Eye (tissue), 1 donor: Measurements from ENCODE around the gene CYSRT1.
A peak's percentile ranks its signal among the peaks of the same experiment; 100 is the strongest.
"Not testable (repeated sequence)": the region's sequence is repeated elsewhere in the genome, so short reads cannot be mapped to it uniquely, and the experiment has no call there.

ENCODE experiments used
- DNase-seq: peaks from one replicate; pipeline ENCODE4 v3.0.0-alpha.2; 2015

CYSRT1 gene

GRCh38 chr9:137239541-137240200, 14.7 kb downstream of the CYSRT1 start:
- not testable (repeated sequence) for DNase-seq

DNA sequence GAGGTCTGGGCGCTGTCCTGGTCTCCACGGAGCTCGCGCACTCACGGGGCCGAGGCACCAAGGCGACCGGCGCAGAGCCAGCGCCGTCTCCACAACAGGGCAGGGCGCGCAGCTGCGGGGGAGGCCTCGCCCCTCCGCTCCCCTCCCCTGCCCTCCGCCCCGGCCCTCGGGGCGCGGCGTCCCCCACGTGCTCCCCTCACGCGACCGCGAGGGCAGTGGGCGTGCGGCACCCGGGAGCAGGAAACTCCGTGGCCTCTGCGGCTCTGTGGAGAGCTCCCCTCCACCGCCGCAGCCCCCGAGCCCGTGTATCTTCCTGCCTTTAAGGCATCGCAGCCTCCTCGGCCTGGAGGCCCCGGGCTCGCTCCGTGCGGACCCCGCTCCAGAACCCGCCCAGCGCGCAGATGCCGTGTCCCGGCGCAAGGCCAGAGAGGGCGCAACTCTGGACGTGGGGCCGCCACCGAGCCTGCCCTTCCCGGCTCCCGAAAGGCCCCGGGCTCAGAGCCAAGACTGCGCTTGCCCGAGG, 15.4 kb downstream of the CYSRT1 start:
- DNase-seq = no peak

DNA sequence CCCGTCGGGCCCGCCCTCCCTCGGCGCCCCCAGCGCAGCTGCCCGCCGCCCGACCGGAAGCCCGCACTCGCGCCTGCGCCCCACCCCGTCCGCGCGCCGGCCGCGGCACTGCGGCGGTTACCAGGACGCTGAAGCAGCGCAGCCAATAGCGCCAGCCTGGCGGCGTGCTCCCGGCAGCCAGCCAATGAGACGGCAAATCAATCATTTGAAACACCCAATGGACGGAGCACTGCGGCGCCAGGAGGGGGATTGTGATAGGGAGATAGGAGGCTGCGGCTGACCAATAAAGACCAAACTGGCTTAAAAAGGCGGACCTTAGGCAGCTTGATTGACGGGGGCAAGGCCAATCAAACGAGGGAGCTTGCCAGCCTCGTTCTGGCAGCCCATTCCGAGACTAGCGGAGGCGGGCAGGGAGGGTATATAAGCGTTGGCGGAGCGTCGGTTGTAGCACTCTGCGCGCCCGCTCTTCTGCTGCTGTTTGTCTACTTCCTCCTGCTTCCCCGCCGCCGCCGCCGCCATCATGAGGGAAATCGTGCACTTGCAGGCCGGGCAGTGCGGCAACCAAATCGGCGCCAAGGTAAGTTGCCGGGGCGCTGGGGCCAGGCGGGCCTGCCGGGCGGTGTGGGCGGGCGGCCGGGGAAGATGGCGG, 16.0 kb downstream of the CYSRT1 start, which contains the start of gene TUBB4B:
TSS of gene TUBB4B (plus strand) at position 447 of the 649 bp plus-strand sequence. CDS start at position 521, 74 bp downstream.
- peak; percentile 100 for DNase-seq

- peak; percentile 50 for DNase-seq
These were observed 16.7 kb downstream of the CYSRT1 start for GRCh38 chr9:137241490-137242268.

DNA sequence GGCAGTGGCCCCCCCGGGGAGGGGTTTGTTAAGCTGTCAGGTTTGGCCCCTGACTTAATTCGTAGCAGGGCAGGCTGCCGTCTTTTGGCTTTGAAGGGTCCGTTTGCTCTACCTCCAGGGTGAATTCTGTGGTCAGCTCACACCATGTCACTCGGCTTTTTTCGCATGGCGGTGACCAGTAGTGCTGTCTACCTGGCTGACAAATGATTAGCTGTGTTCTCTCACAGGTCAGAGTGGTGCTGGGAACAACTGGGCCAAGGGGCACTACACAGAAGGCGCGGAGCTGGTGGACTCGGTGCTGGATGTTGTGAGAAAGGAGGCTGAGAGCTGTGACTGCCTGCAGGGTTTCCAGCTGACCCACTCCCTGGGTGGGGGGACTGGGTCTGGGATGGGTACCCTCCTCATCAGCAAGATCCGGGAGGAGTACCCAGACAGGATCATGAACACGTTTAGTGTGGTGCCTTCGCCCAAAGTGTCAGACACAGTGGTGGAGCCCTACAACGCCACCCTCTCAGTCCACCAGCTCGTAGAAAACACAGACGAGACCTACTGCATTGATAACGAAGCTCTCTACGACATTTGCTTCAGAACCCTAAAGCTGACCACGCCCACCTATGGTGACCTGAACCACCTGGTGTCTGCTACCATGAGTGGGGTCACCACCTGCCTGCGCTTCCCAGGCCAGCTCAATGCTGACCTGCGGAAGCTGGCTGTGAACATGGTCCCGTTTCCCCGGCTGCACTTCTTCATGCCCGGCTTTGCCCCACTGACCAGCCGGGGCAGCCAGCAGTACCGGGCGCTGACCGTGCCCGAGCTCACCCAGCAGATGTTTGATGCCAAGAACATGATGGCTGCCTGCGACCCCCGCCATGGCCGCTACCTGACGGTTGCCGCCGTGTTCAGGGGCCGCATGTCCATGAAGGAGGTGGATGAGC, 17.6 kb downstream of the CYSRT1 start:
- DNase-seq = no peak

DNA sequence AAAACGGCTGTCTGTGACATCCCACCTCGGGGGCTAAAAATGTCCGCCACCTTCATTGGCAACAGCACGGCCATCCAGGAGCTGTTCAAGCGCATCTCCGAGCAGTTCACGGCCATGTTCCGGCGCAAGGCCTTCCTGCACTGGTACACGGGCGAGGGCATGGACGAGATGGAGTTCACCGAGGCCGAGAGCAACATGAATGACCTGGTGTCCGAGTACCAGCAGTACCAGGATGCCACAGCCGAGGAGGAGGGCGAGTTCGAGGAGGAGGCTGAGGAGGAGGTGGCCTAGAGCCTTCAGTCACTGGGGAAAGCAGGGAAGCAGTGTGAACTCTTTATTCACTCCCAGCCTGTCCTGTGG, 18.3 kb downstream of the CYSRT1 start:
- not testable (repeated sequence) for DNase-seq

- no peak for DNase-seq
These were observed 18.9 kb downstream of the CYSRT1 start for GRCh38 chr9:137243626-137244485.

DNA sequence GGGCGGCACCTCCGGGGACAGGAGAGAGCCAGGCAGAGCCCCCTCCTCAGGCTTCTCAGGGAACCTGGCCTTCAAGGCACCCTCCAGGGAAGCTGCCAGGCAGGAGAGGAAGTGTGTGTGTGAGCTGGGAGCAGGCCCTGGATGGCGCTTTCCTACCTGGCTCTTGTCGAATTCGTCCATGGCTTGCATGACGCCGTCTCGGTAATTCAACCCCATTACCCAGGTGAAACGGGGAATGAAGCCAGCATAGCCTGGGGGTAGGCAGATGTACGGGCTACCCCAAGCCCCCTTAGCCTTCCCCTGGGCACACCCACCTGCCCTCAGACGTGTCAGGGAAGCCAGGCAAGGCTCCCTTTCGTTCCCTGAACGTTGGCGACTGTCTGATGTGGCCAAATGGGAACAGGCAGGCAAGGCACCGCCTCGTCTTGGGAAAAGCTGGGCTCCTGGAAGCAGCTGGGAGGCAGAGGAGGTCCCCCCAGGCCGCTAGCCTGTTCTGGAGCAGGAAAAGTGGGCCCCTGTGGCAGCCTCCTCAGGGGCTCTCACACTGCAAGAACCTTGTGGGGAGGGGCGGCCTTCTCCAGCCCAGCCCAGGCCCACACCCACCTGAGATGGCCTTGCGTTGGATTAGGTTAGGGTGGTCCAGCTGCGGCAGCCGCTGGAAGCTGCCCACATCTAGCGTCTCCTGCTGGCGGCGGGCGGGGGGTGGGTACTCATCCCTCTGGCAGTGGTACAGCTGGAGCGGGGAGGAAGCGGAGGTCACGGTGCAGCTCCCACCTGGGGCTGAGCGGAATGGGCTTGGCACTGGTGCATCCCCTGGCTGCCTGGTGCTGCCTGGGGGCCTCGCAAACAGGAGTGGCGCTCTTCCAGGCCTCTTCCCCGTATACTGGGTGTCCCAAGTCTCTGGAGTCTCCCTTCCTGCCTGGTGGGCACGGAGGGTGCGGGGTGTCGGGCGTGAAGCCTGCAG, 19.8 kb downstream of the CYSRT1 start:
- no peak for DNase-seq

DNA sequence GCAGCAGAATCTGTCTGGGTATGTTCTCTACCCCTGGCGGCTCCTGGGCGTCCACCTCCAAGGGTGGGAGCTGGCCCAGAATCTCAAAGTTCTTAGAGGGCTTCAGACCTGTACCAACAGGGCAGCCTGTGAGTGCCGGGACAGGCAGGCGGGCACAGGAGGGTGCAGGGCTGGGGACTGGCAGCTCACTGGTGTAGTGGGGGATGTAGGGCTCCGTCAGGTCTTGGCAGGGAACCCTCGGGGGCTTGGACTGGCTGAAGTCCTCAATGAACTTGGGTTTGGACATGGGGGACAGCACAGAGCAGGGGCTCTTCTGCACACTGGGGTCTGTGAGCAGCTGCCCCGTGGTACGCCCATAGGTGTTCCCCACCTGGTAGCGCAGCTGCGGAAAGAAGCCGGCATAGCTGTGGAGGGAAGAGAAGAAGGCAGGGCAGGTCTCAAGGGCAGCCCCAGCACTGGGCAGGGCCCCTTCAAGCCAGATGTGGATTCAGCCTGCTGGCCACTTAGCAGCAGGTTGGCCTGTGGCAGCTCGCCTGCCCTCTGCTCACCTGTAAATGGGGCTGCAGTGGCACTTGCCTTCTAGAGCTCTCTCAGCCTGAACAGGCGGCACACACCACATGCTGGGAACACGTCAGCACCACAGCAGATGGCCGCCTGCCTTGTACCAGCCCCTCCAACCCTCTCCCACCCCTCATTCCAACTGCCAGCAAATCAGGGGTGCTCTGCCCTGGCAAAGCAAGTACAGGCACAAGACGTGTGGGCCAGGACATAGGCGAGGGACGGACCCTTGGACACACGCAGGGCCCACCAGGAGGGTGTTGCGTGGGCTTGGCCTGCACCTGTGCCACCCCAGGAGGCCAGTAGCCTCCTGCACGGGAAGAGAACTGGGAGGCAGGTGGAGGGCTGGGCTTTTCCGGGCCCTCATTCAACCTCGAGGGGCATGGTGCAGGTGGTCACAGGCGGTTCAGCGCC, 20.8 kb downstream of the CYSRT1 start:
- DNase-seq = no peak

DNA sequence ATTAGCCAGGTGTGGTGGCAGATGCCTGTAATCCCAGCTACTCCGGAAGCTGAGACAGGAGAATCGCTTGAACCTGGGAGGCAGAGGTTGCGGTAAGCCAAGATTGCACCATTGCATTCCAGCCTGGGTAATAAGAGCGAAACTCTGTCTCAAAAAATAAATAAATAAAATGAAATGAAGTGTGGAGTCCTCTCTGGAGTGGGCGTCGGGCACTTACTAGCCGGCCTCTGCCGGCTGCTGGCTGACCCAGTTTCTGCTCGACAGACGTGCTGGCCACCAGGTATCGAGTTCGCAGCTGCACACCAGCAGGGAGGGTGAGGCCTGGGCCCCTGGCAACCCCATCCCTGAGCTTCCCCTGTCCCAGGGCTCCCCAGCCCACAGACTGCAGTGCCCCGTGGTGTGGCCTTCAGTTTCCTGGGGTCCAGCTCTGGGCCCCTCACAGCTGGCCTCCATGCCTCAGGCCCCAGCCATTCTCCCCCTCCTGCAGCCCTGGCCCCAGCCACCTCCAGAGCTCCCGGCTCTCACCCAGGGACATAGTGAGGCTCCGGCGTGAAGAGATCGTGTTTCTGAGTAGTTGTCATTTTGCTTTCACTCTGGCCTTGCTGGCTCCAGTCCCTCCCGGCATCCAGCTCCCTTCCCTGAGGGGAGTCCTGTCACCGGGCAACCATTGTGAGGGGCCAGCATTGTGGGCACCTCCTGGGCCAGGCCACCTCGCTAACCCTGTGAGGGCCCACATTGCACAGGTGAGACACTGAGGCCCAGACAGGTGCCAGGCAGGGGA, 22.4 kb downstream of the CYSRT1 start:
- peak; percentile 55 for DNase-seq

DNA sequence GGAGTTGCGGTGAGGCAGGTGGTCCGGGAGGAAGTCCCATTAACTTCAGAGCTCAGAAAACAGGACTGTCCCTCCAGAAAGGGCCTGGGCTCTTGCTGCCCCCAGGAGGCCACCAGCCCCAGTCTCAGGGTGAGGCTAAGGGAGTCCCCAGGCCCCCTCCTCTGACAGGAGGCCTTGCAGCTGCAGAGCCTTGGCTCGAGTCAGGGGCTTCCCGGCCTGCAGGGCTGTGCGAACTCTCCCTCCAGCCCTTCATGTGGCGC, 22.9 kb downstream of the CYSRT1 start:
- DNase-seq = no peak

GRCh38 chr9:137250329-137251193, 25.6 kb downstream of the CYSRT1 start:
- no peak for DNase-seq

- no peak for DNase-seq
These were observed 26.2 kb downstream of the CYSRT1 start, which contains the start of gene STPG3 for GRCh38 chr9:137251194-137251461. Gene STPG3, plus strand, starts transcription at chr9:137251286. Its CDS starts 1 bp downstream, at chr9:137251287.

GRCh38 chr9:137251490-137252268, 26.7 kb downstream of the CYSRT1 start:
- DNase-seq = no peak

DNA sequence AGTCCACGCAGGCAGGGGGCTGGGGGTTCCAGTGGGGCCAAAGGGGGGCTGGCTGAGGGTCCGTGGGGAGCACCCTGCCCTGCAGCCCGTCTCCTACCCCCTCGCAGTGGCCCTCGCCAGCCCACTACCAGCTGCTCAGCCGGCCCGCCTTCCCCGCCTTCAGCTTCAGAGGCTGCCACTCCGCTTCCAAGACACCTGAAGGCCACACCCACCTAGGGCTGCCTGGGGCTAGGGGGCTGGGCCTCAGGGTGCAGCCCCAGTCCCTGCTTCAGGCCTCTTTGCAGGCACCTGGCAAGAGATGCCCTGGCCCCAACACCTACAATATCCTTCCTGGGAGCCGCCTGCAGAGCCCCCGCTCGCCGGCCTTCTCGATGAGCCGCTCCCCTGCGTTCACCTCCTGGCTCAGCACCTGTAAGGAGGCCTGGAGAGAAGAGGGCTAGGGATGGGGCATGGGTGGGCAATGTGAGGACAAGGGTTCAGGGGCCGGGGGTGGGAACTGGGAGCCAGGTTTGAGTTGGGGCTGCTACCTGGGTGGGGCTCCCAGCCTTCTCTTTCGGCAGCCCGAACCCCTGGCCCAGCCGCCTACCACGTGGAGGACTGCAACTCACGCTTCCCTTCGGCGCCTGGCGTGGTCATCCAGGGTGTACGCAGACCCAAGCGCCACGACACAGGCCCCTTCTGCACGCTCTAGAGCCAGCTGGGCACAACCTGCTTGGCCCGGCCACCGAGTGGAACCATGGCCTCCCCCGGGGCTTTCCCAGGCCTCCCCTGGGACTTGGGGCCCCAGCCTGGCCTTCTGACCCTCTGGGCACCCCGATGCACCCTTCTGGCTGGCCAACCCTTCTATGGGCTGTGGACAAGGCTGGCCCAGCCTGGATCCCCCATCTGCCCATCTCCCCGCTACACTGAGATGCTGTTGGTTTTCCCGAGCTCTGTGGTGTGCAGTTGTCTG, 27.9 kb downstream of the CYSRT1 start:
- no peak for DNase-seq
